K562 (cell line): ENCODE measurements around the gene MACF1. TPM values are rescaled to one million over a fixed set of nuclear protein-coding genes. Genes with fewer than 3 reads are reported as not detected.

Experiments
- BCLAF1 ChIP-seq, 2 experiments: fragments of 450-650 bp in 1 of 2; IDR thresholded peaks; 2 replicates each; pipeline ENCODE4 v1.6.1; 2011 to 2017; ENCODE audit warnings: low read depth in 2 of 2, antibody characterized with exemption in 1 of 2, borderline replicate concordance in 1 of 2, low read length in 1 of 2, mild to moderate bottlenecking in 1 of 2, mixed read lengths in 1 of 2; ENCODE audit not compliant: control insufficient read depth in 1 of 2
- CBFB ChIP-seq: sonication (generic); formaldehyde crosslinking; IDR thresholded peaks from 2 replicates; pipeline ENCODE4 v1.4.0; 2020; ENCODE audit warnings: mild to moderate bottlenecking, missing genetic modification reagents
- HBP1 ChIP-seq: fragments of 450-650 bp; formaldehyde crosslinking; IDR thresholded peaks from 2 replicates; pipeline ENCODE4 v1.4.0; 2022; ENCODE audit warnings: missing genetic modification characterization
- HES1 ChIP-seq: fragments of 450-650 bp; IDR thresholded peaks from 2 replicates; pipeline ENCODE4 v1.6.1; 2016; ENCODE audit warnings: low read depth, mild to moderate bottlenecking, moderate library complexity
- NELFE ChIP-seq: IDR thresholded peaks from 2 replicates; pipeline ENCODE4 v1.6.1; 2011; ENCODE audit warnings: mild to moderate bottlenecking; ENCODE audit not compliant: insufficient read depth, insufficient read length
- NFIC ChIP-seq: fragments of 450-650 bp; IDR thresholded peaks from 2 replicates; pipeline ENCODE4 v1.6.1; 2017; ENCODE audit warnings: mild to moderate bottlenecking, inconsistent platforms
- PBX2 ChIP-seq, 2 experiments: IDR thresholded peaks in 1 of 2; conservative IDR thresholded peaks in 1 of 2; 2 replicates each; pipeline ENCODE4 v1.6.1; 2016; ENCODE audit warnings: low read depth in 2 of 2, mild to moderate bottlenecking in 1 of 2, missing compliant biosample characterization in 1 of 2, missing genetic modification characterization in 1 of 2, moderate library complexity in 1 of 2
- SNRNP70 ChIP-seq: fragments of 200-400 bp; formaldehyde crosslinking; optimal IDR thresholded peaks from 2 replicates; pipeline ENCODE3; 2017; ENCODE audit warnings: low read depth, low read length
- ZNF407 ChIP-seq: fragments of 450-650 bp; IDR thresholded peaks from 2 replicates; pipeline ENCODE4 v1.6.1; 2016; ENCODE audit warnings: low read depth
- polyA plus RNA-seq, 8 experiments: library from polyadenylated mRNA; depleted of rRNA in 4 of 8; stranded (reverse) in 5 of 8; unstranded in 3 of 8; fragments of >200 nt; fragmentation: Nextera tagmentation in 2 of 8; fragmentation: Illumina TruSeq in 1 of 8; extraction: Ambion mirVana in 2 of 8; extraction: Trizol in 1 of 8; gene quantifications; 2 replicates each; pipeline versions ENCODE4 v1.2.1 to v1.2.3, GENCODE V29; 2011 to 2014; ENCODE audit warnings: inconsistent platforms in 1 of 8, missing spikeins in 1 of 8
- total RNA-seq, 7 experiments: library from RNA; depleted of rRNA in 6 of 7; stranded (reverse); fragments of >200 nt in 6 of 7; fragmentation: Illumina TruSeq in 2 of 7; extraction: Trizol in 2 of 7; gene quantifications; 2 replicates each; pipeline versions ENCODE4 v1.2.1 to v1.2.3, GENCODE V29; 2011 to 2021; ENCODE audit warnings: low replicate concordance in 1 of 7

MACF1 gene
- total and polyA plus RNA-seq, 9 of the 15 experiments (the other 6 are each of a cell fraction or from before 2014, with no cell fraction given): 13.2 to 232 (median 112) TPM

- no peak for TF ChIP-seq HBP1 (CRISPR knock-in tag)
- no peak for TF ChIP-seq CBFB (CRISPR knock-in tag)
- no peak for TF ChIP-seq BCLAF1 (IDR thresholded peaks at IDR 0.05; ENCODE audit: borderline replicate concordance in 1 of 2, control insufficient read depth in 1 of 2, low read depth in 2 of 2, low read length in 1 of 2)
- TF ChIP-seq HES1: no peak
- TF ChIP-seq NFIC: no peak
- no peak for TF ChIP-seq NELFE
- TF ChIP-seq SNRNP70: no peak
- TF ChIP-seq ZNF407: no peak
- TF ChIP-seq PBX2 (CRISPR knock-in tag; IDR thresholded peaks at IDR 0.05; ENCODE audit: low read depth): no peak
- no peak for TF ChIP-seq PBX2 (tag; conservative IDR thresholded peaks at IDR 0.05; ENCODE audit: low read depth)
These were observed 268.8 kb downstream of the MACF1 start (continued) for GRCh38 chr1:39473324-39473723.
